NCI-H2029 treated with DMSO at 0.1 percent for 48 hours (cell line): ENCODE measurements around the gene PHC2.
A peak's percentile ranks its signal among the peaks of the same experiment; 100 is the strongest.
"Not testable (repeated sequence)": the region's sequence is repeated elsewhere in the genome, so short reads cannot be mapped to it uniquely, and the experiment has no call there.

Experiments used
- DNase-seq: peaks from one replicate; lab custom pipeline; 2025; lab: John Stamatoyannopoulos, UW

Gene PHC2

DNA sequence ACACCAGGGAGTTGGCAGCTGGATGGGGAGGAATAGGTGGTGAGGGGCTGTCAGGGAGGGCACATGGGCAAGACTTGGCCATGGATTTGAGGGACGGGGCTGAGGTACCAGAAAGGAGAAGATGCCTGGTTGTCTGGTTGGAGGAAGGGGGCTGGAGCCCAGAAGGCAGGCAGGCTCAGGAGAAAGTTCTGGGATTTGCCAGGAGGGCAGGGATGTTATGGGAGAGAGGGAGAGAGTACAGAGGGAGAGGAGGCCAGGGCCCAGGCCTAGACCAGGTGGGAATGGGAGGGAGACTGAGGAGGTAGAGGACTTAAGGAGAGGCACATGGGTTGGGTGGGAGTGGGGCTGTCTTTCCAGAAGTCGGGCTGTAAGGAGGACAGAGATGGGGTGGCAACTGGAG, 114.3 kb downstream of the PHC2 start:
- DNase-seq: no peak

DNA sequence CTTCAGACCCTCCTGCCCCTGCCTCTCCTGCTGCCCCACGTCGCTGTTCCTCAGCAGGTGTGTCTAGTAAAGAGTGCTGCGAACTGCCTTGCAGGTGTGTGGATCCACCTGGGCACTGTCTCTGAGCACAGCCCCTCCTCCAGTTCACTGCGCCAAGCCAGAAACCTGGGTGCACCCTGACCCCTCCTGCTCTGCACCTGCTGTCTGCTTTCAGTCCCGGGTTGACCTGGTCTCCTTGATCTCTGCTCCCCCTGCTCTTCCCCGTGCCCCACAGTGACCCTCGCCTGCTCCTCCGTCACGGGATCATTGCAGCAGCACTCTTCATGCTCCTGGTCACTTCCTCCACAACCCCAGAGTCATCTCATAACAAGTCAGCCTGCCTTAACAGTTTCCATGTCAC, 116.5 kb downstream of the PHC2 start:
- no peak for DNase-seq

DNA sequence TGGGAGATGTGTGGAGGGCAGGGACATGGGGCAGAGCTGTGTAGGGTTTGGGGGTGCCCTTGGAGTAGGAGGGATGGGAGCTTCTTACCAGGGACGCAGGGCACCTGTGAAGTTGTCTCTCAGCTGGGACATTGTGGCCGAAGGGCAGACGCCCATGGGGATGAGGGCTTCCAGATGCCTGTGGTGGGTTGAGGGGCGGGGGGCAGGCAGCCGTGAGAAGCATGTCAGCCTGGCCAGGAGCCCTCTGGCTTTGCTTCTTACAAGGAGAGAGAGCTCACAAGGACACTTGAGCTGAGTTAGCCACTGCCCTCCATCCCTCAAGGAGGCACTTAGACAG, 118.5 kb downstream of the PHC2 start:
- no peak for DNase-seq

DNA sequence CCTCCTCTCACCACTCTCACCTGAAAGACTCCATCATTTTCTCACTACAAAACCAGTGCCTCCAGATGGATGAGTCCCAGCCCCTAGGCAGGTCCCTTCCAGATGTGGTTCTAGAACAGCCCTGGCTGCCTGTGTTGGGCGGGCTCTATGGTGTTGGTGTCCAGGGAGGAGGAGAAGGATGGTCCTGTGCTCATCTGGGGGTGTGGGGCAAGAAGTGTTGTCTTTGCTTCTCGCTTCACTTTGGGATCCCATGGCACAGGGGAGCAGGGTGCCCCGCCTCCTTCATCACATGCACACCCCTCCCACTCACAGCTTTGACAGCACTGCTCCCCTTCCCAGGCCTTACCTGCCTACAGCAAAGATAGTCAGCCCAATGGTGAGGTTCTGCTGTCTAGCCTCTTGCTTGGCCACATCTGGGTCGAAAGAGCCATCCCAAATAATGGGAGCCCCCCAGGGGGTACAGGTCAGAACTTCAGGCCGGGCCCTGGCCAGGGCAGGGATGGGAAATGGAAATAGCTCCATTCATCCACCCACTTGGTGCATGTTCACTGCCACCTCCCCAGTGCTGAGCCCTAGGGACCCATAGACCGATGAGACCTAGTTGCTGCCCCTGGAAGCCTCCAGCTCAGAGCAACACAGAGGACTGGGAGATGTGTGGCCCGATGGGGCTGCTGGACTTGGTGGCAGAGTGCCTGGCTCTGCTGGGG, 119.0 kb downstream of the PHC2 start:
- DNase-seq: no peak

DNA sequence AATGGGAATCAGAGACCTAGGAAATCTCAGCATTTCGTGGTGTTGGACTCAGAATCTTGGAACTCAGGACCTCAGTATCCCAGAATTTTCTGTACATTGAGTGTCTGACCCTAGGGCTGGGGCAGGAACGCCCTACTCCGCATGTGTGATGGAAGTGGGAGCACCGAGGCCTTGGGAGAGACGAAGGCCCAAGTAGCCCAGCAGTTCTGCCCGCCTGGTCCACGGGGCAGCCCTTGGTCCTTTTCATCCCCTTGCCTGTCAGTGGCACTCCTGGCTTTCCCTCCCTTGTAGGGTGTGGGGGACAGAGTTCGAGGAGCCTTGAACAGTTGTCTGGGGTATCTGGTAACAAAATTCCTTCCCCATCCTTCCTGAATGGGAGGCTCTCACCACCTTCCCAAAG, 120.2 kb downstream of the PHC2 start:
- no peak for DNase-seq

DNA sequence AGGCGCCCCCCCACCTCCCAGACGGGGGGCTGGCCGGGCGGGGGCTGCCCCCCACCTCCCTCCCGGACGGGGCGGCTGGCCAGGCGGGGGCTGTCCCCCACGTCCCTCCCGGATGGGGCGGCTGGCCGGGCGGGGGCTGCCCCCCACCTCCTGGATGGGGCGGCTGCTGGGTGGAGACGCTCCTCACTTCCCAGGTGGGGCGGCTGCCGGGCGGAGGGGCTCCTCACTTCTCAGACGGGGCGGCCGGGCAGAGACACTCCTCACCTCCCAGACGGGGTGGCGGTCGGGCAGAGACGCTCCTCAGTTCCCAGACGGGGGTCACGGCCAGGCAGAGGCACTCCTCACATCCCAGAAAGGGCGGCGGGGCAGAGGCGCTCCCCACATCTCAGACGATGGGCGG, 121.5 kb downstream of the PHC2 start:
- not testable (repeated sequence) for DNase-seq

DNA sequence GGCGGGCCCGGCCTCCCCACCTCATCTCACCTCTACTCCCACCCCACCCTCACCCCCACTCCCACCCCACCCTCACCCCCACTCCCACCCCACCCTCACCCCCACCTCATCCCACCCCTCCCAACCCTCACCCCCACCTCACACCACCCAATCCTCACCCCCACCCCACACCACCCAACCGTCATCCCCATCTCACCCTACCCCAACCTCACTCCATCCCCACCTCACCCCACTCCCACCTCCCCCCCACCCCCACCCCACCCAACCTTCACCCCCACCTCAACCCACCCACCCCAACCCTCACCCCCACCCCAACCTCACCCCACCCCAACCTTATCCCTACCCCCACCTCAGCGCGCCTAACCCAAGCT, 123.4 kb downstream of the PHC2 start:
- DNase-seq: no peak

DNA sequence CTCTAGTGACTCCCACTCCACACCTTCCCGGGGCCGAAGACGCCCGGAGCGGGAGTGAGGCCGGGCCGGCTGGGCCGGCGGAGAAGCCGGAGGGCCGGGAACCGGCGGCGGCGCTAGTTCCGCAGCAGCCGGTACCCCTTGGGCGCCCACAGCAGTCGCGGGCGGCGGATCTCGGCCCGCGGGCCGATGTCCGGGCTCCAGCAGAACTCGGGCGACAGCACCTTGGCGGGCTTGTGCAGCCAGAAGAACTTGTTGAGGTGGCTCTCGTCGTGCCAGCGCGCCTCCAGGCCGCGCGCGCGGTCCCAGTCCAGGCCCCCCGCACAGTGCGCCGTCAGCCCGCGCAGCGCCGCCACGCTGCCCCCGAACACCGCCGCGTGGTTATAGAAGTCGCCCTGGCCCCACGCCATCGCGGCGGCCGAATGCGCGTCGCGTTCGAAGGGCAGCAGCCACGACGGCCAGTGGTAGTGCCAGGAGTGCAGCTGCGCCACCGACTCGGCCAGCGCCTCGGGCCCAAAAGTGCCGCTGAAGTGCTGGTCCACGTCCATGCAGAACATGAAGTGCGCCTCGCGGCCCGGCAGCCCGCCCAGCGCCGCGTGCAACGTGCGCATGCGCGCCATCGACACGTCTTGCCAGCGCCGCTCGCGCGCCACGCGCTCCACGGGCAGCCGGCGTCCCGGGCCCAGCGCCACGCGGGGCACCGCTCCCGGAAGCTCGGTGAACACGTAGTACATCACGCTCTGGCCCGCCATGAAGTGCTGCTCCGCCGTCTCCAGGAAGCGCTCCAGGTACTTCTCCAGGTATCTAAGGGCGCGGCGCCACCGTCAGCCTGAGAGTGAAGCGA, 124.0 kb downstream of the PHC2 start:
- DNase-seq: no peak

DNA sequence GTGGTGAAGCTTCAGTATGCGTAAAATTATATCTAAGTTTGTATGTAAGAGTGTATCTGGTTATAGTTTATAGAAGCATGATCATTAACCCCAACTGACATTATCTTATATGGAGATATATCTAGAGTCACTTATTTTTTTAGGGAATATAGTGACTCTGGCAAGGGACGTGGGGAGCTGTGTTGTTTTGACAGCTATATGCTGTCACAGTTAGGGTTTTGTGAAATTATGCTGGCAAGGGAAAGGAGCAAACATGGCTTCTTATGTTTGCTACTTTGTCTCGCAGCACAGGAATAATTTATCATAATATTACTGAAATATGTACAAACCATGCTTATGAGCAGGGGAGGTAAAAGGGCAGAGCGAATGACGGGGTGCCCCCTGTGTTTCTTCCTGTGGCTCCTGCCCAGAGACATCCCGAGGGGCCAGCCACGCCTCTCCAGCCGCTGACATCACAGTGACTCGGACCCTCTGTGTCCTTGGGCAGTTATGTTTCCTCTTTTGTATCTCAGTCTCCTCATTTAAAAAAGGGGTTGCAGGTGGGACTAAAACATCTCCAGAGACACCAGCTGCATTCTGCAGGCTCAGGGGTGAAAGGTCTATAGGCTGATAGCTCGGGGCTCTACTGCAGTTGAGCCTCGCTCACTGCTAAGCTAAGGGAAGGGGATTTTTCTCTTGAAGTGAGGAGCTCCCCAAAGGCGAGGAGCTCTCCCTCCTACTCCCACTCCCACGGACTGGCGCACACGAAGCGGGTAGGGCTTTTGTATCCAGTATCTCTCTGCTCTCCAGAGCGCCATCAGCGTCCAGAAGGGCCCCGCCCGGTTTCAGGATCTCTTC, 124.9 kb downstream of the PHC2 start:
- DNase-seq: no peak

DNA sequence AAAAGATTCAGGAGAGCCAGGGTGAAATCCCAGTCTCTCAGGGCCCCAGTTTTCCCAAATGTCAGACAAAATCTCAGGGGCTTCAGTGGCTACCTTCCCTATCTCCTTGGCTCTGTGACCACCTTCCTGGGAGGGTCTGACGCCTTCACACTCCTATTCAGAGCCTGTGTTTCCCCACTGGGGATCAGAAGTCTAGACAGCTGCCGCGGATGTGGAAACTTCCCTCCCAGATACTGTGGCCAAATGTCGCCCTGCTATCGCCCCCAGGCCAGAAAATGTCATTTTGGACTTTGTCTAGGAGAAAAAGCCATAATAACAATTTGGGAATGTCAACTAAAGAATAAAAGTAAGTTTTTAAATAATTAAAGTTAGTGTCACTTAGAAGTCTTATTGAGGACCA, 125.9 kb downstream of the PHC2 start:
- DNase-seq: no peak

DNA sequence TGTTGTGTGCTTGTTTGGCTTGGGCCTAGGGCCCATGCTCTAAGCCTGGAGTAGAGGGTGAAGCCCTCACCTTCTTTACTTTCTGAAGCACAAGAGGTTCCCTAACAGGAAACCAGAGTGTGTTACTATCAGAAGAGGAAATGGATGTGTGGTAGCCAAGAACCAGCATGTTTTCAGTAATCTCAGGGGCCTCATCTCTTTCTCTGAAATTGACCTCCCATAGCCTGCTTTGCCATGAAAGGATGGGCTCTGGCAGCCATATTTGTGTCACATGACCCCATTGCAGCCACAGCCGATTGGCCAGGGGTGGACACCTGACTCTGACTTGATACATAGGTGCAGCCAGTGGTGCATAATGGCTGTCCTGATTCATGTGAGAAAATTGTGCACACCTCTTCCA, 128.6 kb downstream of the PHC2 start:
- DNase-seq: no peak

DNA sequence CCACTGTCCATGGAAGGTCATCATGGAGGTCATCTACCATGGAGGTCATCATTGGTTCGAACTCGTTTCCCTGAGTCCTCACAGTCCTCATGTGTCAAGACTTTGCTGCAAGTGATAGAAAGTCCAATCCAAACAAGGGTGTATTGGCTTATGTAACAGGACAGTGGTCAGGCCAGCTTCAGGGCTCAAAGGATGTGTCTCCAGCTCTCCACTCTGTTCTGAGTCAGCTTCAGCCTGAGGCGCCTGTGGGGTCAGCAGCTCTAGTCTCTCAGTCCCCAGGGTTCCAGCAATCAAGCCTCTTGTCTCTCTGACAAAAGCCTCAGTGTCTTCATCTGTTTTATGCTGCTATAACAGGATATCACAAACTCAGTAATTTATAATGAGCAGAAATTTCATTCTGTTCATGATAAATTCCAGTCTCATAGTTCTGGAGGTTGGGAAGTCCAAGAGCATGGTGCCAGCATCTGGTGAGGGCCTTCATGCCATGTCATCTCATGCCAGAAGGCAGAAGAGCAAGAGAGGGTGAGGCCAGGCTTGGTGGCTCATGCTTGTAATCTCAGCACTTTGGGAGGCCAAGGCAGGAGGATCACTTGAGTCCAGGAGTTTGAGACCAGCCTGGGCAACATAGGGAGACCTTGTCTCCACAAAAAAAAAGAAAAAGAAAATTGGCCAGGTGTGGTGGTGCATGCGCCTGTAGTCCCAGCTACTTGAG, 129.5 kb downstream of the PHC2 start:
- no peak for DNase-seq

DNA sequence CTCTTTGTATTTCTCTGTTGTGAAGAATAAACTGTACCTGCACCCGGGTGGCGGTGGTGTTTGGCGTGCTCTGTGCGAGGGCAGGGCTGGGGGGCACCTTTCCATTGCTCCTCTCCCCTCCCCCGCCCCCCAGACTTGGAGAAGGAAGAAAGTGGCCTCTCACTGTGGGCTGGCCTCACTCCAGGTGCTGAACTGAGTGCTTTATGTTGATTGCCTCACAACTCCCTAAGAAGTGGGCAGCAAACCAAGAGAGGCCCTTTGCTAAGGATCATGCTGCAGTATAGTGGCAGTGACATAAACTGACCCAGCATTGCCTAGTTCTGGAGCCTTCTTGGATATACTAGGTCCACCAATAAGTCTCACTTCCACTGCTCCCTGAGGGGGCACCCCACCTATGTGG, 130.2 kb downstream of the PHC2 start:
- DNase-seq: no peak

DNA sequence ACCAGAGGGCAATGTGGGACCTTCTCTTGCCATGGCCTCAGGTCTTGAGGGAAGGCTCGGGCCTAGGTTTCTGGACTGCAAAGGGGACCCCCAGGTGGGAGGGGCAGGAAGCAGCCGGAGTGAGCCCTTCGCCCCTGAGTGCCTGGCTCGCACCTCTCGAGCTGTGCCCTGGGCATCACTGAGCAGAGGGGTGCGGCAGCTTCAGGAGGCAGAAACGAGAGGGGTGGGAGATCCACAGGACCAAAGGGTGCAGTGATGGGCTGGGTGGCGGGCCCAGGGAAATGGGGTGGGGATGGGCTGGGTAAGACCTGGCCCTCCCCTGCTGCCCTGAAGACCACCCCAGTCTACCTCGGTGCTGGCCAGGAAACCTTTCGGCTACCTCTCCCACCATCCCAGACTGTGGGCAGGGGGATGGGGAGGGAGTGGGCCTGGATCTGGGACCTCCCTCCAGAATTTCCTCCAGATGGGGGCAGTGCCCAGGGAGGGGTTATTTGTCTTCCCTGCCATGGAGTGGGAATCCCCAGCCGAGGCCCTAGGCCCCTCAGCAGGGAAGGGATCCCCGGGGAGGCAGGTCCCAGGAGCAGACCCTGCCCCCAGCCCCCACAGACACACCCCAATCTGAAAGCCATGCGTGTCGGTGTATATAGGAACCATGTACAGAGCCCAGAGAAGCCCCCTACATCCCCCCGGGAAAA, 131.3 kb downstream of the PHC2 start:
- no peak for DNase-seq

DNA sequence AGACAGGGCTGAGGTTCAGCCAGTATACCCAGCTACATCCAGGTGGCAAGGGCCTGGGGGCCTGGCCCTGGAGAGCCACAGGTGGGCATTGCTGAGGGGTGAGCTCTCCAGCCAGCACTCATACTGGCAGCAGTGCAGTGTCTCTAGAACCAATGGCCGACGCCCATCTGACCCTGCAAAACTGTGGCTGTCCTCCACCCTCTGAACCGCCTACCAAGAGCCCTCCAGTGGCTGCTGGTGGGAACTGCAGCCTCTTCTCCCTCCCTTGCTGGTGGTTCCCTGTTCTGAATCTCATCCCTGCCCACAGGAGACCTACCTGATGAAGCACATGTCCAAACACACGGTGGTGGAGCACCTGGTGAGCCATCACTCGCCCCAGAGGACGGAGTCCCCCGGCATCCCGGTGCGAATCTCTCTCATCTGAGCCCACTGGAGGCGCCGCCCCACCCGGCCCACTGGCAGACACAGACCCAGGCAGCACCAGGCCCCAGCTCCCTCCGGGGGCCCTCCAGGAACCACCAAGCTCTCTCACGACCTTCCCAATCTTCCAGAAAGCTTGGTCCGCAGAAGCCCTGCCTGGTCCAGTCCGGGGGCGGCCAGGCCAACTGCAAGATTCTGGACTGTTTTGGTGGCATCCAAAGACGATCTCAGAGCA, 132.1 kb downstream of the PHC2 start:
- DNase-seq: peak; percentile 22

DNA sequence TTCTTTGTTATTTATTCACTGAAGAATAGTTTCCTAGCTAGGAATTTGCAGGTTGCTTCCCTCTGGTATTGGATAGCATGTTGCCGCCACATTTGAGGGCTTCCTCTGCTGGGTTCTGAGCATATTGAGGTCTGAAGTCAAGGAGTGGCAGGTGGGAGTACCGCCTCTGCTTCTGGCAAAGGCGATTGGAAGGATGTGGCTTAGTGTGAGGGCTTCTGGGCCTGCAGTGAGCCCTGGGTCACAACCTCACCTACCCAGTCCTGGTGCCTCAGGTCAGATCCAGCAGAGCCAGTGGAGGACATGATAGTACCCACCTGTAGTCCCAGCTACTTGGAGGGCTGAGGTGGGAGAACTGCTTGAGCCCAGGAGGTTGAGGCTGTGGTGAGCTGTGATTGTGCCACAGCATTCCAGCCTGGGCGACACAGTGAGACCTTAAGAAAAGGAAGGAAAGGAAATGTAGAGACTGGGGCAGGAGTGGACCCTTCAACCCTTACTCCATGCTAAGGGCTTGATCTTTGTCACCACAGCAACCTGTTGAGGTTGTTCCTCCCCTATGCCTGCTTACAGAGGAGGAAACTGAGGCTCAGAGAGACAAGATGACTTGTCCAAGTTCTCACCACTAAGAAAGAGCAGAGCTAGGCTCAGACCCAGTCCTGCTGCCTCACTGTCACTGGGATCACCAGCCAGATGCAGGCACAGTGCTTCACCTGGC, 132.8 kb downstream of the PHC2 start:
- no peak for DNase-seq

DNA sequence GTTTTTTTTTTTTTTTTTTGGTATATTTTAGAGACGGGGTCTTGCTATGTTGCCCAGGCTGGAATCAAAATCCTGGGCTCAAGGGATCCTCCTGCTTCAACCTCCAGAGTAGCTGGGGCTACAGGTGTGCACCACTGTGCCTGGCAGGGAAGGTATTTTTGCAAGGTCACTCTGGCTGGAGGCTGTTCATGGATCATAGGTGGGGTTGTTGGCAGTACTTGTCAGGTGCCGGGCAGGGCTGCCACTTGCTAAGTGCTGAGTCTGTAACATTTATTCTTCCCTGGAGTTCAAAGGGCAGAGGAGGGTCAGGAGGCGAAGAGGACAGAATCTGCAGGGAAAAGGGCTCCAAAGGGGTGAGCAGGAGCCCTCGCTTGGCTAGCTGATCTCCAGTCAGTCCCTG, 134.1 kb downstream of the PHC2 start:
- no peak for DNase-seq

DNA sequence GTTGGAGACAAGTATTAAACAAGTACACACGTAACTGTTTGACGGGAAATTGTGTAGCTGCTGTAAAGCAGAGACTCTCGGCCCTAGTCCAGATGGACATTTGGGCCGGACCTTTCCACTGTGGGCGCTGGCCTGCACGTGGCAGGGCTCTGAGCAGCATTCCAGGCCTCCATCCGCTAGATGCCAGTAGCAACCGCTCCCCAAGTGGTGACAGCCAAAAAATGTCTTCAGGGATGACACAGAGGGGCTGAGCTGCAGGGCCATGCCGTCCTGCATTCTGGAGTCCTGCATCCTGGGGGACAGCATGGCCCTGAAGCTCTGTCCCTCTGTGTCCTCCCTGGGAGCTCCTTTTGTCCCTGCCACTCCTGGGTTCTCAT, 134.8 kb downstream of the PHC2 start:
- DNase-seq: no peak

DNA sequence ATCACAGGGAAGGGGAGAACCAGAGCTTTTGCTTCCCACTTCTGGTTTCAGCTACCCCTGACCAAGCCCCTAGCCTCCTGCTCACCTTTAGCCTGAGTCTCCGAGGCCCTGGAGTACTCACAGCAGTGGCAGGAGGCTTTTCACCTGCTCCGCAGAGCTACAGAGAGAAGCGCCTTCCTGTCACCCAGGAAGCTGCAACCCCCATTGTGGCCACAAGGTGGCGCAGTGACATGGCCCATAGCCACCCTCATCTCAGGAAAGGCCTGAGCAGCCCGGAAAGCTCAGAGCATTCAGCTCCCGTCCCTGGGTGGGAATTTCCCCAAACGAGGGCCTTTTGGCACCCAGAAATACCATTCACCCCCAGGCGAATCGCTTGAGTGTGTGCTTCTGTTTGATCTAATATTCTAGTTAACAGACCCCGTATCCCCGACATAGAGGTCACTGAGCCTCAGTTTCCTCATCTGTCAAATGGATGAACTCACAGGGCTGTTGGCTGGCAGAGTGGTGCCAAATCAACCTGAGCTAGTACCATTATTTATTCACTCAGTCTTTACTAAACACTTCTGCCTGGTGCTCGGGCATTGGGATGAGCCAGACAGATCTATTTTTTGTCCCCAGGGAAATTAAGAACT, 135.3 kb downstream of the PHC2 start:
- peak; percentile 9 for DNase-seq

DNA sequence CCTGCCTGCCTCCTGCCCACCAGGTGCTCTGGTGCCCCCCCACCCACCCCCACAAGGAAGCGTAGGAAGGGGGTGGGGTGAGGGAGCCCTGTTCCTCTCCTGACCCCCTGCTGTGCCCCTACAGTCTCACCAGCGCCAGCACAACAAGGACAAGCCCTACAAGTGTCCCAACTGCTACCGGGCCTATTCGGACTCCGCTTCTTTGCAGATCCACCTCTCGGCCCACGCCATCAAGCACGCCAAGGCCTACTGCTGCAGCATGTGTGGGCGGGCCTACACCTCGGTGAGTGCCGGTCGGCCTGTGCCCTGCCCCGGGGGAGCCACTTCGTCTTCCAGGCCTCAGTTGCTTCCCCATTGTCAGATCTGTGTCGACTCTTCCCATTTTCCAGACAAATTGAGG, 135.9 kb downstream of the PHC2 start:
- no peak for DNase-seq
